DMS79 treated with DMSO at 0.1 percent for 48 hours (cell line): ENCODE measurements around the gene CCDC192.

Experiments
- DNase-seq: peaks from one replicate; lab custom pipeline; 2025; lab: John Stamatoyannopoulos, UW

The CCDC192 gene

GRCh38 chr5:127923804-127924570, 220.8 kb downstream of the CCDC192 start:
- peak; percentile 26 for DNase-seq

- DNase-seq = peak; percentile 60
Observed at GRCh38 chr5:127924606-127925005, 221.4 kb downstream of the CCDC192 start.

GRCh38 chr5:127925916-127926315, 222.7 kb downstream of the CCDC192 start:
- DNase-seq = peak; percentile 85

GRCh38 chr5:127926974-127927373, 223.8 kb downstream of the CCDC192 start:
- DNase-seq = no peak

GRCh38 chr5:127928053-127928452, 224.9 kb downstream of the CCDC192 start:
- DNase-seq = no peak

- no peak for DNase-seq
Observed at GRCh38 chr5:127930311-127930710, 227.1 kb downstream of the CCDC192 start.

- DNase-seq = no peak
Observed at GRCh38 chr5:127931396-127931795, 228.2 kb downstream of the CCDC192 start.

GRCh38 chr5:127933348-127933747, 230.2 kb downstream of the CCDC192 start:
- DNase-seq = no peak

GRCh38 chr5:127934791-127935256, 231.6 kb downstream of the CCDC192 start:
- DNase-seq = peak; percentile 70

GRCh38 chr5:127935398-127935797, 232.2 kb downstream of the CCDC192 start:
- DNase-seq = peak; percentile 28

- DNase-seq = no peak
Observed at GRCh38 chr5:127936439-127936972, 233.3 kb downstream of the CCDC192 start.

GRCh38 chr5:127938746-127939145, 235.6 kb downstream of the CCDC192 start:
- DNase-seq = no peak

GRCh38 chr5:127940854-127941253, 237.7 kb downstream of the CCDC192 start:
- DNase-seq = no peak

- DNase-seq = no peak
Observed at GRCh38 chr5:127941646-127942045, 238.5 kb downstream of the CCDC192 start.

- DNase-seq = no peak
Observed at GRCh38 chr5:127942246-127943060, 239.3 kb downstream of the CCDC192 start.

- DNase-seq = no peak
Observed at GRCh38 chr5:127943061-127943371, 239.8 kb downstream of the CCDC192 start.

- no peak for DNase-seq
Observed at GRCh38 chr5:127944125-127944524, 240.9 kb downstream of the CCDC192 start.

- no peak for DNase-seq
Observed at GRCh38 chr5:127947941-127948340, 244.8 kb downstream of the CCDC192 start.

GRCh38 chr5:127950707-127951391, 247.7 kb downstream of the CCDC192 start:
- DNase-seq = no peak

GRCh38 chr5:127951791-127952190, 248.6 kb downstream of the CCDC192 start:
- DNase-seq = no peak

- no peak for DNase-seq
Observed at GRCh38 chr5:127957183-127957582, 254.0 kb downstream of the CCDC192 start.

GRCh38 chr5:127957701-127958239, 254.6 kb downstream of the CCDC192 start:
- DNase-seq = peak; percentile 1
